CD4-positive, alpha-beta T cell treated with Interleukin-4 for 4 hours (primary cell): ENCODE results near the gene SLC25A39.
"Not testable (repeated sequence)": the region's sequence is repeated elsewhere in the genome, so short reads cannot be mapped to it uniquely, and the experiment has no call there.

Source experiments
- DNase-seq: peaks from one replicate; pipeline ENCODE4 v3.0.0-alpha.2; 2020

SLC25A39 gene

GRCh38 chr17:44324571-44325275 lies at the start of gene SLC25A39:
SLC25A39 (minus strand) TSS chr17:44324823; CDS start chr17:44323562, 1,261 bp downstream.
- DNase-seq, result peak; percentile 93

- DNase-seq, result no peak
Measured at GRCh38 chr17:44372036-44372435, 47.4 kb upstream of the SLC25A39 start.

GRCh38 chr17:44369414-44370023 lies 44.9 kb upstream of the SLC25A39 start:
- DNase-seq, result not testable (repeated sequence)

- DNase-seq, result not testable (repeated sequence)
Measured at GRCh38 chr17:44368391-44369243, 44.0 kb upstream of the SLC25A39 start.

- DNase-seq, result no peak
Measured at GRCh38 chr17:44367231-44367979, 42.8 kb upstream of the SLC25A39 start.

GRCh38 chr17:44365051-44365450 lies 40.4 kb upstream of the SLC25A39 start:
- not testable (repeated sequence) for DNase-seq

- peak; percentile 42 for DNase-seq
Measured at GRCh38 chr17:44363613-44364159, 39.1 kb upstream of the SLC25A39 start, which contains the start of gene FAM171A2. FAM171A2 (minus strand) TSS chr17:44363853; CDS start chr17:44363714, 139 bp downstream.

GRCh38 chr17:44362949-44363612 lies 38.5 kb upstream of the SLC25A39 start:
- DNase-seq, result no peak

- DNase-seq, result no peak
Measured at GRCh38 chr17:44362459-44362948, 37.9 kb upstream of the SLC25A39 start.

GRCh38 chr17:44361292-44362260 lies 37.0 kb upstream of the SLC25A39 start:
- no peak for DNase-seq

GRCh38 chr17:44360826-44361225 lies 36.2 kb upstream of the SLC25A39 start:
- no peak for DNase-seq

- DNase-seq, result no peak
Measured at GRCh38 chr17:44360144-44360533, 35.5 kb upstream of the SLC25A39 start.

- no peak for DNase-seq
Measured at GRCh38 chr17:44359458-44360143, 35.0 kb upstream of the SLC25A39 start.

- DNase-seq, result no peak
Measured at GRCh38 chr17:44359006-44359405, 34.4 kb upstream of the SLC25A39 start.

GRCh38 chr17:44358066-44358465 lies 33.4 kb upstream of the SLC25A39 start:
- no peak for DNase-seq

- DNase-seq, result no peak
Measured at GRCh38 chr17:44356241-44356640, 31.6 kb upstream of the SLC25A39 start.

GRCh38 chr17:44355642-44356099 lies 31.0 kb upstream of the SLC25A39 start:
- no peak for DNase-seq

GRCh38 chr17:44354582-44355561 lies 30.2 kb upstream of the SLC25A39 start:
- peak; percentile 38 for DNase-seq
